ENCODE results near the gene GAS2L2. TPM values are rescaled to one million over a fixed set of nuclear protein-coding genes. Genes with fewer than 3 reads are reported as not detected.

Gene GAS2L2
- total RNA-seq, 1 donor from 2014 or later: not detected

- H3K27ac Mint-ChIP-seq (ENCODE audit: unreplicated experiment): no peak overlapping the region
- H3K27me3 Mint-ChIP-seq (ENCODE audit: low read depth): no peaks in the 10 kb centered on the region
- H3K4me1 Mint-ChIP-seq (ENCODE audit: low read depth): peaks cover 46% of the 10 kb centered on the region
- no peak overlapping the region for H3K4me3 Mint-ChIP-seq (ENCODE audit: unreplicated experiment)
- no peak for DNase-seq (ENCODE audit: low spot score)
- no peaks in the 10 kb centered on the region for H3K36me3 Mint-ChIP-seq (ENCODE audit: low read depth)
- TF ChIP-seq CTCF (IDR thresholded peaks at IDR 0.05): no peak
- no peaks in the 10 kb centered on the region for H3K9me3 Mint-ChIP-seq (ENCODE audit: low read depth)
These were observed 22.5 kb downstream of the GAS2L2 start for GRCh38 chr17:35730400-35731005.

GRCh38 chr17:35729405-35729833 lies 23.6 kb downstream of the GAS2L2 start:
- Mint-ChIP-seq H3K36me3 (ENCODE audit: low read depth) (no peaks in the 10 kb centered on the region), H3K27ac (ENCODE audit: unreplicated experiment) (no peak overlapping the region), H3K4me1 (ENCODE audit: low read depth) (peaks cover 56% of the 10 kb centered on the region), H3K9me3 (ENCODE audit: low read depth) (no peaks in the 10 kb centered on the region), H3K4me3 (ENCODE audit: unreplicated experiment) (no peak overlapping the region), H3K27me3 (ENCODE audit: low read depth) (no peaks in the 10 kb centered on the region)
- TF ChIP-seq CTCF (IDR thresholded peaks at IDR 0.05): no peak
- no peak for DNase-seq (ENCODE audit: low spot score)

- peaks cover 56% of the 10 kb centered on the region for H3K4me1 Mint-ChIP-seq (ENCODE audit: low read depth)
- H3K27ac Mint-ChIP-seq (ENCODE audit: unreplicated experiment): no peak overlapping the region
- peaks cover 5% of the 10 kb centered on the region for H3K36me3 Mint-ChIP-seq (ENCODE audit: low read depth)
- no peak overlapping the region for H3K4me3 Mint-ChIP-seq (ENCODE audit: unreplicated experiment)
- no peaks in the 10 kb centered on the region for H3K9me3 Mint-ChIP-seq (ENCODE audit: low read depth)
- no peak for DNase-seq (ENCODE audit: low spot score)
- no peaks in the 10 kb centered on the region for H3K27me3 Mint-ChIP-seq (ENCODE audit: low read depth)
- TF ChIP-seq CTCF (IDR thresholded peaks at IDR 0.05): no peak
These were observed 24.5 kb downstream of the GAS2L2 start for GRCh38 chr17:35728551-35728950.

- DNase-seq (ENCODE audit: low spot score): no peak
- H3K36me3 Mint-ChIP-seq (ENCODE audit: low read depth): peaks cover 5% of the 10 kb centered on the region
- no peak for TF ChIP-seq CTCF (IDR thresholded peaks at IDR 0.05)
- H3K9me3 Mint-ChIP-seq (ENCODE audit: low read depth): no peaks in the 10 kb centered on the region
- peaks cover 53% of the 10 kb centered on the region for H3K4me1 Mint-ChIP-seq (ENCODE audit: low read depth)
- peak overlapping the region; percentile 92 for H3K27ac Mint-ChIP-seq (ENCODE audit: unreplicated experiment)
- H3K27me3 Mint-ChIP-seq (ENCODE audit: low read depth): no peaks in the 10 kb centered on the region
- H3K4me3 Mint-ChIP-seq (ENCODE audit: unreplicated experiment): no peak overlapping the region
These were observed 25.4 kb downstream of the GAS2L2 start for GRCh38 chr17:35727635-35728034.

GRCh38 chr17:35726953-35727460 lies 26.0 kb downstream of the GAS2L2 start:
- no peaks in the 10 kb centered on the region for H3K27me3 Mint-ChIP-seq (ENCODE audit: low read depth)
- TF ChIP-seq CTCF (IDR thresholded peaks at IDR 0.05): no peak
- H3K4me1 Mint-ChIP-seq (ENCODE audit: low read depth): peaks cover 47% of the 10 kb centered on the region
- H3K9me3 Mint-ChIP-seq (ENCODE audit: low read depth): no peaks in the 10 kb centered on the region
- H3K27ac Mint-ChIP-seq (ENCODE audit: unreplicated experiment): peak overlapping the region; percentile 92
- H3K4me3 Mint-ChIP-seq (ENCODE audit: unreplicated experiment): no peak overlapping the region
- no peak for DNase-seq (ENCODE audit: low spot score)
- peaks cover 5% of the 10 kb centered on the region for H3K36me3 Mint-ChIP-seq (ENCODE audit: low read depth)

All from chondrocyte (in vitro differentiated cells).